Astrocyte (in vitro differentiated cells and primary cell): ENCODE data around the gene OLIG1. TPM values are rescaled to one million over a fixed set of nuclear protein-coding genes. Genes with fewer than 3 reads are reported as not detected.

ENCODE experiments used
- DNase-seq: peaks from one replicate; pipeline ENCODE4 v3.0.0-alpha.2; 2010; ENCODE audit warnings: low read depth
- FAIRE-seq: peaks from 2 replicates; lab custom pipeline; 2011; peaks lifted over from hg19 to GRCh38; lab: Jason Lieb, UNC
- H2AFZ ChIP-seq: 2 replicates; pipeline ENCODE4 v1.6.0; 2012; ENCODE audit warnings: low read depth, low read length, inconsistent platforms
- H3K27ac ChIP-seq: 2 replicates; pipeline ENCODE4 v1.5.1; 2011; ENCODE audit warnings: low read depth, low read length, inconsistent platforms
- H3K27me3 ChIP-seq: 2 replicates; pipeline ENCODE4 v1.6.0; 2011; ENCODE audit warnings: low read length, inconsistent platforms; ENCODE audit not compliant: insufficient read depth
- H3K36me3 ChIP-seq: 2 replicates; pipeline ENCODE4 v1.5.1; 2011; ENCODE audit warnings: low read length, inconsistent platforms; ENCODE audit not compliant: insufficient read depth
- H3K4me1 ChIP-seq: 2 replicates; pipeline ENCODE4 v1.5.1; 2011; ENCODE audit warnings: low read length, inconsistent platforms; ENCODE audit not compliant: insufficient read depth
- H3K4me2 ChIP-seq: 2 replicates; pipeline ENCODE4 v1.6.0; 2012; ENCODE audit warnings: low read length, inconsistent platforms
- H3K4me3 ChIP-seq: 2 replicates; pipeline ENCODE4 v1.5.1; 2011; ENCODE audit warnings: low read depth, mild to moderate bottlenecking, low read length, inconsistent platforms; ENCODE audit not compliant: insufficient read depth
- H3K79me2 ChIP-seq: 2 replicates; pipeline ENCODE4 v1.6.0; 2012; ENCODE audit warnings: mild to moderate bottlenecking, low read length, inconsistent platforms; ENCODE audit not compliant: insufficient read depth
- H3K9ac ChIP-seq: 2 replicates; pipeline ENCODE4 v1.6.0; 2012; ENCODE audit warnings: mild to moderate bottlenecking, low read length, inconsistent platforms
- H3K9me3 ChIP-seq: 2 replicates; pipeline ENCODE4 v1.5.1; 2012; ENCODE audit warnings: low read depth, mild to moderate bottlenecking, low read length, inconsistent platforms; ENCODE audit not compliant: insufficient read depth
- H4K20me1 ChIP-seq: 2 replicates; pipeline ENCODE4 v1.6.0; 2012; ENCODE audit warnings: low read length, inconsistent platforms; ENCODE audit not compliant: insufficient read depth
- H3K27ac Mint-ChIP-seq: one replicate; pipeline ENCODE4 v1.8.0; 2021; ENCODE audit warnings: mild to moderate bottlenecking, mixed read lengths; ENCODE audit not compliant: unreplicated experiment
- H3K27me3 Mint-ChIP-seq: one replicate; pipeline ENCODE4 v1.8.0; 2021; ENCODE audit warnings: low read depth, mixed read lengths; ENCODE audit not compliant: unreplicated experiment
- H3K36me3 Mint-ChIP-seq: one replicate; pipeline ENCODE4 v1.8.0; 2021; ENCODE audit warnings: low read depth, mixed read lengths; ENCODE audit not compliant: unreplicated experiment
- H3K4me1 Mint-ChIP-seq: one replicate; pipeline ENCODE4 v1.8.0; 2021; ENCODE audit warnings: low read depth, mixed read lengths; ENCODE audit not compliant: unreplicated experiment
- H3K4me3 Mint-ChIP-seq: one replicate; pipeline ENCODE4 v1.8.0; 2021; ENCODE audit warnings: mild to moderate bottlenecking, moderate library complexity, mixed read lengths; ENCODE audit not compliant: unreplicated experiment
- H3K9me3 Mint-ChIP-seq: one replicate; pipeline ENCODE4 v1.8.0; 2021; ENCODE audit warnings: mild to moderate bottlenecking, mixed read lengths; ENCODE audit not compliant: unreplicated experiment
- EZH2 ChIP-seq: IDR thresholded peaks from 2 replicates; pipeline ENCODE4 v1.6.1; 2012; ENCODE audit warnings: mild to moderate bottlenecking, low read length, inconsistent platforms; ENCODE audit not compliant: insufficient read depth
- total RNA-seq: library from RNA; stranded (reverse); gene quantifications from 2 replicates; pipeline ENCODE4 v1.2.1, GENCODE V29; 2021
- TF ChIP-seq, protein P1 (sequence below): IDR thresholded peaks from 2 replicates; pipeline ENCODE4 v1.5.1; 2011; ENCODE audit warnings: low read depth, mild to moderate bottlenecking, inconsistent platforms, low read length, moderate library complexity; ENCODE audit not compliant: insufficient read depth

OLIG1 gene
- total RNA-seq, 1 donor from 2014 or later: not detected

DNA sequence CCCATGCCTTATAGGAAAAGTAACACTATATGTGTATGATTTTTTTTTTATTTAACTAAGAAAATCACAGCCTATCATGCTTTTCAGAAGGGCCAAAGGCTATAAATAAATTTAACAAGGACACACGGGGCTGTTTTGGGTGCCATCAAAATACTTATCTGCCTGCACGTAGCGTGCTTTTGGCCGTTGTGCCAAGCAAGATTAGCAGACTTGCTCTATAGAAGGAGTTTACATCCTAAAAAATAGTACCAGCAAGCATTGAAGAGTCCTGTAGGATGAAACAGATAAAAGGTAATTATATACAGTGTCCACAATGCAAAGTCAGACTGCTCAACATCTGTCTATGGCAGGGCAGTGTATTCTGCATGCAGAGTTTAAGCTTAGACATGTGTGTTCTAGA is 3.7 kb downstream of the OLIG1 start:
- no peak overlapping the region for H2AFZ ChIP-seq
- H3K4me1 Mint-ChIP-seq: peaks cover 15% of the 10 kb centered on the region
- H3K9me3 Mint-ChIP-seq: peaks cover 5% of the 10 kb centered on the region
- no peak overlapping the region for H3K9ac ChIP-seq
- H3K27me3 Mint-ChIP-seq: peaks cover 45% of the 10 kb centered on the region
- DNase-seq: no peak
- FAIRE-seq: no peak
- peaks cover 1% of the 10 kb centered on the region for H3K4me1 ChIP-seq
- H3K4me2 ChIP-seq: no peak overlapping the region
- H3K36me3 Mint-ChIP-seq: no peaks in the 10 kb centered on the region
- no peak overlapping the region for H3K4me3 ChIP-seq
- no peak overlapping the region for H3K27ac Mint-ChIP-seq
- no peaks in the 10 kb centered on the region for H3K9me3 ChIP-seq
- H3K36me3 ChIP-seq: no peaks in the 10 kb centered on the region
- no peak overlapping the region for H3K4me3 Mint-ChIP-seq
- no peak for TF ChIP-seq EZH2
- TF ChIP-seq, protein P1, sequence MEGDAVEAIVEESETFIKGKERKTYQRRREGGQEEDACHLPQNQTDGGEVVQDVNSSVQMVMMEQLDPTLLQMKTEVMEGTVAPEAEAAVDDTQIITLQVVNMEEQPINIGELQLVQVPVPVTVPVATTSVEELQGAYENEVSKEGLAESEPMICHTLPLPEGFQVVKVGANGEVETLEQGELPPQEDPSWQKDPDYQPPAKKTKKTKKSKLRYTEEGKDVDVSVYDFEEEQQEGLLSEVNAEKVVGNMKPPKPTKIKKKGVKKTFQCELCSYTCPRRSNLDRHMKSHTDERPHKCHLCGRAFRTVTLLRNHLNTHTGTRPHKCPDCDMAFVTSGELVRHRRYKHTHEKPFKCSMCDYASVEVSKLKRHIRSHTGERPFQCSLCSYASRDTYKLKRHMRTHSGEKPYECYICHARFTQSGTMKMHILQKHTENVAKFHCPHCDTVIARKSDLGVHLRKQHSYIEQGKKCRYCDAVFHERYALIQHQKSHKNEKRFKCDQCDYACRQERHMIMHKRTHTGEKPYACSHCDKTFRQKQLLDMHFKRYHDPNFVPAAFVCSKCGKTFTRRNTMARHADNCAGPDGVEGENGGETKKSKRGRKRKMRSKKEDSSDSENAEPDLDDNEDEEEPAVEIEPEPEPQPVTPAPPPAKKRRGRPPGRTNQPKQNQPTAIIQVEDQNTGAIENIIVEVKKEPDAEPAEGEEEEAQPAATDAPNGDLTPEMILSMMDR: no peak
- peaks cover 80% of the 10 kb centered on the region for H3K27me3 ChIP-seq
- H3K79me2 ChIP-seq: no peaks in the 10 kb centered on the region
- H4K20me1 ChIP-seq: no peaks in the 10 kb centered on the region
- H3K27ac ChIP-seq: no peak overlapping the region

DNA sequence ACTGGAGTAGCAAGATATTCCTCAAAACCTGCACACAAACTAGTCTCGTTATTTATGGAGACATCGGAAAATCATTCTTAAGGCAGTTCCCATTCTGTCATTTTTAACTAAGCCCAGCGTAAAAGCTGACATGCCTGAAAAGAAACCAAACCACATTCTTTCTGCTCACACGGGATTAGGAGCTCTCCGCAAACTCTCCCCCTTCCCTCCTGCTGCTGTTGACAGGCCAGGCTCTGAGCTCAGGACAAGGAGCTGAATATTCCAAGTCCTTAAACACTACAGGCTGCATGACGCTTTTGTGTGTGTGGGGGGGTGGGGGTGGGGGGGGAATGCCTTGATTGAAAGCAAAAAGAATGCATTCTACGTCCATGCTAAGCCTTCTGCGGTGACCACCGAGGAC is 5.2 kb downstream of the OLIG1 start:
- no peak for DNase-seq
- Histone ChIP-seq H3K27ac (no peak overlapping the region), H3K9me3 (no peaks in the 10 kb centered on the region), H3K4me3 (no peak overlapping the region), H3K4me1 (peaks cover 8% of the 10 kb centered on the region), H3K36me3 (no peaks in the 10 kb centered on the region), H3K79me2 (no peaks in the 10 kb centered on the region), H3K4me2 (no peak overlapping the region), H2AFZ (no peak overlapping the region), H3K27me3 (peaks cover 66% of the 10 kb centered on the region), H4K20me1 (no peaks in the 10 kb centered on the region), H3K9ac (no peak overlapping the region)
- no peak for TF ChIP-seq EZH2
- TF ChIP-seq, protein P1: no peak
- no peak for FAIRE-seq
- no peak overlapping the region for H3K4me3 Mint-ChIP-seq
- H3K9me3 Mint-ChIP-seq: no peaks in the 10 kb centered on the region
- H3K36me3 Mint-ChIP-seq: no peaks in the 10 kb centered on the region
- H3K27ac Mint-ChIP-seq: no peak overlapping the region
- H3K27me3 Mint-ChIP-seq: peaks cover 33% of the 10 kb centered on the region
- H3K4me1 Mint-ChIP-seq: peaks cover 23% of the 10 kb centered on the region

DNA sequence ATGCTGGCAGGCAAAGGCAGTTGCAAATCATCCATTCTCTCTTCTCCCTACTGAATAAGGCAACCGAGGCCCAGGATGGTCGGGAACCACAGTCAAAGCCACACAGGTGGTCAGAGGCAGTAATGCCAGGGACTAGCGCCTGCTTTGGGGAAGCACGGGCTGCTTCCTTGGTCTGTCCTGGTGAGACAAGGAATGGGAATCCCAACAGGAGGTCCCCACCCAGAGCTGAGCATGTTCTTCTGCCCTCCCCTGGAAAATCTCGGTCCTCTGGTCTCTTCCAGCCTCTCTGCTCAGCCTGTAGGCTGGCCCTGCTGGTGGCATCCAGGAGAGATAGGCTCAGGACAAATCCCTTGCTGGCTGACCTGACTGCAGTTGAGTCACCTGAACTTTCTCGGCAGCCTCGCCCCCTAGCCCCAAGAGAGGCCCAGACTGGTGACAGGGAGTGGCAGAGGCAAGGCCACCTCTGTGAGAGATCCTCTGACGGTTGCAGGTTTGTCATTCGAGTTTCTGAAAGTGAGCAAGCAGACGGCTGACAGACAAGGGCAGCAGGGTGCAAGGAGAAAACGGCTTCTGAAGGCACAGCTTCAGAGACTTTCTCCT is 5.8 kb downstream of the OLIG1 start:
- no peak overlapping the region for H3K9ac ChIP-seq
- no peak overlapping the region for H3K4me2 ChIP-seq
- no peak for DNase-seq
- TF ChIP-seq, protein P1: no peak
- TF ChIP-seq EZH2: no peak
- no peak for FAIRE-seq
- H3K9me3 ChIP-seq: no peaks in the 10 kb centered on the region
- Mint-ChIP-seq H3K4me3 (no peak overlapping the region), H3K27me3 (peaks cover 33% of the 10 kb centered on the region), H3K27ac (no peak overlapping the region), H3K36me3 (no peaks in the 10 kb centered on the region), H3K9me3 (no peaks in the 10 kb centered on the region), H3K4me1 (peaks cover 27% of the 10 kb centered on the region)
- H3K27ac ChIP-seq: no peak overlapping the region
- H3K79me2 ChIP-seq: no peaks in the 10 kb centered on the region
- H3K4me3 ChIP-seq: no peak overlapping the region
- H3K27me3 ChIP-seq: peaks cover 66% of the 10 kb centered on the region
- no peak overlapping the region for H2AFZ ChIP-seq
- no peaks in the 10 kb centered on the region for H4K20me1 ChIP-seq
- H3K4me1 ChIP-seq: peaks cover 8% of the 10 kb centered on the region
- H3K36me3 ChIP-seq: no peaks in the 10 kb centered on the region
